ENCODE results near the gene ATXN1L. TPM values are rescaled to one million over a fixed set of nuclear protein-coding genes. Genes with fewer than 3 reads are reported as not detected.

Gene ATXN1L
- total RNA-seq, 4 donors from 2014 or later: 8.9 to 23.8 (median 15.6) TPM

DNA sequence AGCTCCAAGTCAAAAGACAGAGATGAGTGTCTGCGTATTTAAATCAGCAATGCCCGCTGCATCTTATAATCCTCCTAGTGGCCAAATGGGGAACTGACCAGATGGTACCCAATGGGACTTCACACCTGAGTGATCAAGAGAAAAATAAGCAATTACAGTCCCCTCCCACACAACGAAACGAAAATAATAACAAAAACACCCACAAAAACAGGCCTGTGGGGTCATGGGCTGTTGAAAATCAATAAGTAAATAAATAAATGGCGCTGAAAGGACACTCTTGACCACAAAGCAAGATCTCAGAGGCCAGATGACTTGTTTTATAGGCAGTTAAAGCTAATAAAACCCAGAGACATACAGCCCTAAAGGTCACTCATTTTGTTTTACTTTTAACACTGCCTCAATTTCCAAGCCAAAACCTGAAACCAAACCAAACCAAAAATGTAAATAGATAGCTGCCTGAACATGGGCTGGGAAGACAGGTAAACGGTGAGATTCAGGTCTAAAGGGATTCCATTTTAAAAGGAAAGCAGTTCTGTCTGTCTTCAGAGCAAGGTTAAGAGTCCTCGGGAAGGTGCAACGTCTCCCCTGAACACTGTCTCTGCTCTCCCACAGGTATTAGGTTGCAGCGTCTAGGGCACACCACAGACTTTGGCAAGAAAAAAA lies 36.9 kb downstream of the ATXN1L start:
- intact Hi-C loops (cut with DNase I): loop anchor here (10.0 kb wide), 1 partner anchor 68 kb away; no protein-coding TSS in a partner anchor
- Histone ChIP-seq H3K27ac (peak overlapping the region; percentile 89 to 93 (median 92)), H3K9me3 (no peaks in the 10 kb centered on the region), H3K4me3 (peak overlapping the region; percentile 90 to 99 (median 97)), H3K4me1 (peaks cover 0 to 40% (median 5%) of the 10 kb centered on the region in 3 donors), H3K27me3 (no peaks in the 10 kb centered on the region), H3K36me3 (peaks cover 0 to 36% (median 0%) of the 10 kb centered on the region in 3 donors)
- TF ChIP-seq POLR2A (IDR thresholded peaks at IDR 0.05): no peak
- TF ChIP-seq, protein P1, sequence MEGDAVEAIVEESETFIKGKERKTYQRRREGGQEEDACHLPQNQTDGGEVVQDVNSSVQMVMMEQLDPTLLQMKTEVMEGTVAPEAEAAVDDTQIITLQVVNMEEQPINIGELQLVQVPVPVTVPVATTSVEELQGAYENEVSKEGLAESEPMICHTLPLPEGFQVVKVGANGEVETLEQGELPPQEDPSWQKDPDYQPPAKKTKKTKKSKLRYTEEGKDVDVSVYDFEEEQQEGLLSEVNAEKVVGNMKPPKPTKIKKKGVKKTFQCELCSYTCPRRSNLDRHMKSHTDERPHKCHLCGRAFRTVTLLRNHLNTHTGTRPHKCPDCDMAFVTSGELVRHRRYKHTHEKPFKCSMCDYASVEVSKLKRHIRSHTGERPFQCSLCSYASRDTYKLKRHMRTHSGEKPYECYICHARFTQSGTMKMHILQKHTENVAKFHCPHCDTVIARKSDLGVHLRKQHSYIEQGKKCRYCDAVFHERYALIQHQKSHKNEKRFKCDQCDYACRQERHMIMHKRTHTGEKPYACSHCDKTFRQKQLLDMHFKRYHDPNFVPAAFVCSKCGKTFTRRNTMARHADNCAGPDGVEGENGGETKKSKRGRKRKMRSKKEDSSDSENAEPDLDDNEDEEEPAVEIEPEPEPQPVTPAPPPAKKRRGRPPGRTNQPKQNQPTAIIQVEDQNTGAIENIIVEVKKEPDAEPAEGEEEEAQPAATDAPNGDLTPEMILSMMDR (IDR thresholded peaks at IDR 0.05): peak; percentile 82 to 95 (median 92)
- 4% methylated on average over 9 of the region's 9 CpGs for WGBS, 2 donors
- DNase-seq: no peak

DNA sequence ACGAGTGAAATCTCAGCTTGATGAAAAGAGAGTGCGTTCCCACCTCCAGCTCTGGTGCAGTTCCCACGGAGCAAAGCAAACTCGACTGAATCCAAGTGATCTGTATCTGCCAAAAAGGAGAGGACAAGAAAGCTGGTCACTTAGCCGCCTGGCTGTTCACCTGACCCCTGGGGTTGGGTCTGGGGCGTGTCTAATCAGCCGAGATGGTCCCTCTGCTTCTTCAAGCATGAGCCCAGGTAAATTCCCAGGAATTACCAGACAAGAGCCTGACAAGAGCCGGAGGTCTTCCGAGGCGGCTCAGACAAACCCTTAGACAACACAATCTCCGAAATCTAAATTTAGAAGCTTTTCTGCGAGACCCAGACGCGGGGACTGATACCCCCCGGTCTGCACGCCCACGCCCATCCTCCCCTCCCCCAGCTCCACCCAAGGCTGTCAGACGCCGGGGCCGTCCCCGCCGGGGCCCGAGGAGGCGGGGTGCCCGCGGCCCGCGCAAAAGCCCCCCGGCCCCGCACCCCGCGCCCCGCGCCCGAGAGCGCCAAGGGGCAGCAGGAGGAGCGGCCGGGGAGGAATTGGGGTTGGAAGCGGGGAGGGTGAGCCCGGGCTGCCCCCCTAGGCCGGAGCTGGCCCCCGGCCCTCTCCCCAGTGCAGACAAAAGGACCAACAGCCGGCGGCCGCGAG lies 37.5 kb downstream of the ATXN1L start:
- Histone ChIP-seq H3K36me3 (peaks cover 0 to 29% (median 0%) of the 10 kb centered on the region in 3 donors), H3K4me3 (peak overlapping the region; percentile 90 to 99 (median 97)), H3K27me3 (no peaks in the 10 kb centered on the region), H3K9me3 (no peaks in the 10 kb centered on the region), H3K4me1 (peaks cover 0 to 40% (median 5%) of the 10 kb centered on the region in 3 donors), H3K27ac (peak overlapping the region; percentile 89 to 93 (median 92))
- TF ChIP-seq, protein P1 (IDR thresholded peaks at IDR 0.05): peak in 1 of 6 experiments; percentile 41
- no peak for TF ChIP-seq POLR2A (IDR thresholded peaks at IDR 0.05)
- 0 to 1% methylated on average over 4 to 14 of the region's 46 CpGs for WGBS, 2 donors
- intact Hi-C loops (cut with DNase I): loop anchor here (10.0 kb wide), 1 partner anchor 69 kb away; no protein-coding TSS in a partner anchor
- DNase-seq: no peak

DNA sequence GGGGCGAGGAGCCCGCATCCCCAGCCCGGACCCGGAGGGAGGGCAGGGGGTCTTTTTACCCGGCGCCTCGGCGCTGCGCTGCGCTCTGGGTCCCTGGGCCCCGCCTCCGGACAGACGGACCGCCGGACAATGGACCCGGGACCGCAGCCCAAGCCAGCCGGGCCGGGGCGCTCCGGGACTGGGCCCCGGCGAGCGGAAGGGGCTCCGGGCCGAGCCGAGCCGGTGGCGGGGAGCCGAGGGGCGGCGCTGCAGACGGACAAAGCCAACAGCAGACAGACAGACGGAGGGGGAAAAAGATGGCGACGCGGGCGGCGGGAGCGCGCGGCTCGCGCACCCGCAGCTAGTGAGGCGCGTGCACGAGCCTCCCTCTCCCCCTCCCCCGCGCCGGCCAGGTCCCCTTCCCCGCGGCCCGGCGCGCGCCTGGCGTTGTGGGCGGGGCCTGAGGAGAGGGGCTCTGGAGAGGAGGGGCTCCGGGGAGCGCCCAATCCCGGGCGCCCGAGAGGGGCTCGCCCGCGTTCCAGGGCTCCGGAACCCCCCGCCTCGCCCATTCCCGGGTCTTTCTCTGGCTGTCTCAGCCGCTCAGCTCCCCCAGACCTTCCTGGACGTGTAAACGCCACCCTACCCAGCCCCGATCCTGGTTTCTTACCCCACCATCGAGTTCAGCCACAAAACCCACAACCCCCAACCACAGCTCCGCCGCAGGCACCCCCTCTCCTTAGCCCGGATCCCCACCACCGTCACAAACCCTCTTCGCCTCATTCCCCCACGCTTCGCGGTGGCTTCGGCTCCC lies 38.3 kb downstream of the ATXN1L start, which contains the start of gene ZNF821:
ZNF821 (minus strand) TSS at position 334 of the 790 bp plus-strand sequence. CDS start 4,236 bp downstream, outside the sequence.
- WGBS, 2 donors: 0% methylated on average over 12 to 28 of the region's 85 CpGs
- Histone ChIP-seq H3K27me3 (no peaks in the 10 kb centered on the region), H3K36me3 (peaks cover 0 to 22% (median 0%) of the 10 kb centered on the region in 3 donors), H3K4me1 (peaks cover 0 to 40% (median 5%) of the 10 kb centered on the region in 3 donors), H3K4me3 (peak within 1 kb of the TSS; percentile 90 to 99 (median 97)), H3K9me3 (no peaks in the 10 kb centered on the region), H3K27ac (peak within 1 kb of the TSS; percentile 89 to 93 (median 92))
- no peak for DNase-seq
- intact Hi-C loops (cut with DNase I): loop anchor here (10.0 kb wide), 1 partner anchor 69 kb away; no protein-coding TSS in a partner anchor
- TF ChIP-seq, protein P1 (IDR thresholded peaks at IDR 0.05): peak in 3 of 6 experiments; percentile 22 to 39 (median 25)
- TF ChIP-seq POLR2A (IDR thresholded peaks at IDR 0.05): peak in 1 of 4 donors; percentile 25

DNA sequence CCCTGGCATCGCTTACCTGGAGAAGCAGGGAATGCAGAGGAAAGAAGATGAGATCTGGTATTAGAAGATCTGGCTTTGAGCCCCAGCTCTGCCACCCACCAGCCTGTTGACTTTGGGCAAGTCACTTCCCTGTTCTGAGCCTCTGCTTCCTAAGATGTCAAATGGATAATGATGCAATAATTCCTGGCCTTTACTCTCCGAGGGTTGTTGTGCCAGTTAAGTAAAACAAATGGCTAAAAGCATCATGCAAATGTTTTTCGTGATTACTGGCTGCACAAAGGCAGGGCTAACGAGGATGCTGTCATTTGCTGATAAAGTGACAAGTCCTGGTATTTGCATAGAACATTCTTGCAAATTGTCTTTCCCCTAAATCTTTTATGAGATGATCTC lies 39.5 kb downstream of the ATXN1L start:
- Histone ChIP-seq H3K4me1 (peaks cover 0 to 39% (median 5%) of the 10 kb centered on the region in 3 donors), H3K9me3 (no peaks in the 10 kb centered on the region), H3K4me3 (no peak overlapping the region), H3K36me3 (peaks cover 0 to 10% (median 0%) of the 10 kb centered on the region in 3 donors), H3K27me3 (no peaks in the 10 kb centered on the region), H3K27ac (no peak overlapping the region)
- no peak for DNase-seq
- WGBS, 2 donors: 18 to 28% methylated on average over 3 of the region's 4 CpGs
- TF ChIP-seq, protein P1 (IDR thresholded peaks at IDR 0.05): no peak
- no peak for TF ChIP-seq POLR2A (IDR thresholded peaks at IDR 0.05)
- intact Hi-C loops (cut with DNase I): loop anchor here (10.0 kb wide), 1 partner anchor 70 kb away; no protein-coding TSS in a partner anchor
